PC-3 (cell line): Measurements from ENCODE around the gene LRRC37A3. TPM values are rescaled to one million over a fixed set of nuclear protein-coding genes. Genes with fewer than 3 reads are reported as not detected.
"Not testable (repeated sequence)": the region's sequence is repeated elsewhere in the genome, so short reads cannot be mapped to it uniquely, and the experiment has no call there.

Experiments
- ATAC-seq: fragments of 200-7000 bp; cut with Tn5 transposase; 2 replicates; pipeline ENCODE4 v1.9.1; 2020; ENCODE audit warnings: mild to moderate bottlenecking, moderate library complexity
- BruUV-seq: library from RNA; stranded (reverse); fragments of 400-500 nt; replicated peaks from 2 replicates; lab custom pipeline; 2021; lab: Mats Ljungman, UMichigan
- CTCF ChIA-PET: fragments of 300-600 bp; sonication (Branson Sonifier 250); formaldehyde crosslinking; loops from one replicate; lab custom pipeline; 2022; ENCODE audit warnings: antibody characterized with exemption; lab: Charles Lee
- POLR2A ChIA-PET: fragments of 300-600 bp; sonication (Branson Sonifier 250); formaldehyde crosslinking; loops from one replicate; lab custom pipeline; 2022; ENCODE audit warnings: antibody characterized with exemption; ENCODE audit not compliant: unreplicated experiment; lab: Charles Lee
- DNase-seq: peaks from one replicate; pipeline ENCODE4 v3.0.0-alpha.2; 2015
- H2AFZ ChIP-seq: fragments of 300-600 bp; sonication (generic); 2 replicates; pipeline ENCODE4 v1.6.0; 2016; ENCODE audit warnings: antibody characterized with exemption, low read length
- H3F3A ChIP-seq: fragments of 300-600 bp; sonication (generic); one replicate; pipeline ENCODE4 v1.6.0; 2017; ENCODE audit warnings: antibody characterized with exemption, low read length, control low read depth, mild to moderate bottlenecking; ENCODE audit not compliant: unreplicated experiment
- H3K27ac ChIP-seq: fragments of 300-600 bp; sonication (generic); 2 replicates; pipeline ENCODE4 v1.5.1; 2016; ENCODE audit warnings: mild to moderate bottlenecking, low read length
- H3K27me3 ChIP-seq: fragments of 300-600 bp; sonication (generic); 2 replicates; pipeline ENCODE4 v1.6.1; 2016; ENCODE audit warnings: low read length, mixed read lengths
- H3K36me3 ChIP-seq: fragments of 300-600 bp; sonication (generic); 2 replicates; pipeline ENCODE4 v1.6.1; 2016; ENCODE audit warnings: low read depth, mixed run types, low read length, mixed read lengths
- H3K4me1 ChIP-seq: fragments of 300-600 bp; sonication (generic); 2 replicates; pipeline ENCODE4 v1.5.1; 2016; ENCODE audit warnings: low read length; ENCODE audit not compliant: insufficient read depth
- H3K4me2 ChIP-seq: fragments of 300-600 bp; sonication (generic); 2 replicates; pipeline ENCODE4 v1.6.0; 2016; ENCODE audit warnings: low read length
- H3K4me3 ChIP-seq: fragments of 300-600 bp; sonication (generic); 2 replicates; pipeline ENCODE4 v1.5.1; 2016; ENCODE audit warnings: mild to moderate bottlenecking, low read length, mixed read lengths
- H3K79me2 ChIP-seq: fragments of 300-600 bp; sonication (generic); 2 replicates; pipeline ENCODE4 v1.6.1; 2017; ENCODE audit warnings: low read length, mixed read lengths
- H3K9ac ChIP-seq: fragments of 300-600 bp; sonication (generic); 2 replicates; pipeline ENCODE4 v1.6.0; 2016; ENCODE audit warnings: mild to moderate bottlenecking, low read length
- H3K9me2 ChIP-seq: fragments of 300-600 bp; sonication (generic); replicated peaks from 2 replicates; pipeline ENCODE4 v1.6.1; 2016; ENCODE audit warnings: mixed run types, low read length, mixed read lengths
- H3K9me3 ChIP-seq: fragments of 300-600 bp; sonication (generic); 2 replicates; pipeline ENCODE4 v1.6.1; 2016; ENCODE audit warnings: low read length, mixed read lengths
- H4K20me1 ChIP-seq: fragments of 300-600 bp; sonication (generic); 2 replicates; pipeline ENCODE4 v1.6.1; 2016; ENCODE audit warnings: low read length, mixed read lengths
- intact Hi-C: fragments of 100-400 bp; cut with micrococcal nuclease; formaldehyde crosslinking; loops from 2 replicates; pipeline ENCODE4 v1.9.0; 2023
- total RNA-seq: library from RNA; depleted of rRNA; stranded (reverse); fragments of >200 nt; gene quantifications from 2 replicates; pipeline ENCODE4 v1.2.3, GENCODE V29; 2014

LRRC37A3 gene
- total RNA-seq, 1 experiment from 2014 or later: 7.1 TPM

- POLR2A ChIA-PET: interaction anchor here (0.6 kb wide), 2 partner anchors 401 to 951 kb away, joined by 16 to 25 read pairs; no protein-coding TSS in a partner anchor
- Histone ChIP-seq H3K4me3 (peak overlapping the region; percentile 86), H2AFZ (peak overlapping the region; percentile 90), H3K4me2 (peak overlapping the region; percentile 89), H3K9ac (peak overlapping the region; percentile 69)
- H3K9me2 ChIP-seq, H3K9me3 ChIP-seq, H4K20me1 ChIP-seq, intact Hi-C loops, H3K36me3 ChIP-seq, H3K27me3 ChIP-seq, H3K27ac ChIP-seq, H3K79me2 ChIP-seq, H3F3A ChIP-seq, CTCF ChIA-PET, H3K4me1 ChIP-seq: not testable (repeated sequence)
- BruUV-seq: TSS peak; percentile 86
- DNase-seq: peak; percentile 85
- ATAC-seq: peak; percentile 93
These were observed 82.1 kb downstream of the LRRC37A3 start for GRCh38 chr17:64837018-64837761.

- DNase-seq, POLR2A ChIA-PET, H3K79me2 ChIP-seq, H3K27ac ChIP-seq, H3K27me3 ChIP-seq, H3K9me2 ChIP-seq, intact Hi-C loops, H3K4me1 ChIP-seq, BruUV-seq, H3K9me3 ChIP-seq, CTCF ChIA-PET, H4K20me1 ChIP-seq, H3F3A ChIP-seq, H3K36me3 ChIP-seq: not testable (repeated sequence)
- Histone ChIP-seq H2AFZ (peak overlapping the region; percentile 86), H3K4me2 (peak overlapping the region; percentile 89), H3K4me3 (peak overlapping the region; percentile 86), H3K9ac (peak overlapping the region; percentile 69)
- ATAC-seq: peak; percentile 56
These were observed 82.7 kb downstream of the LRRC37A3 start for GRCh38 chr17:64836623-64837017.

- H3F3A ChIP-seq, POLR2A ChIA-PET, ATAC-seq, H4K20me1 ChIP-seq, H3K36me3 ChIP-seq, intact Hi-C loops, H3K79me2 ChIP-seq, H3K9ac ChIP-seq, H3K4me3 ChIP-seq, BruUV-seq, H3K4me2 ChIP-seq, H3K9me2 ChIP-seq, H2AFZ ChIP-seq, H3K9me3 ChIP-seq, H3K4me1 ChIP-seq, H3K27ac ChIP-seq, CTCF ChIA-PET, H3K27me3 ChIP-seq: not testable (repeated sequence)
- DNase-seq: peak; percentile 65
These were observed 85.2 kb downstream of the LRRC37A3 start for GRCh38 chr17:64834060-64834459.

- H3K27me3 ChIP-seq, BruUV-seq, H3K36me3 ChIP-seq, H3K4me1 ChIP-seq, intact Hi-C loops, H2AFZ ChIP-seq, H3K9me2 ChIP-seq, CTCF ChIA-PET, H3K79me2 ChIP-seq, H3K4me2 ChIP-seq, H3K9me3 ChIP-seq, DNase-seq, H3F3A ChIP-seq, H3K4me3 ChIP-seq, H3K9ac ChIP-seq, H4K20me1 ChIP-seq, H3K27ac ChIP-seq, POLR2A ChIA-PET: not testable (repeated sequence)
- peak; percentile 41 for ATAC-seq
These were observed 88.6 kb downstream of the LRRC37A3 start for GRCh38 chr17:64830631-64831040.

- H3K36me3 ChIP-seq, BruUV-seq, H3K9me2 ChIP-seq, H3K9ac ChIP-seq, H4K20me1 ChIP-seq, H3F3A ChIP-seq, POLR2A ChIA-PET, H3K27me3 ChIP-seq, H3K9me3 ChIP-seq, H3K4me1 ChIP-seq, H3K4me2 ChIP-seq, H3K79me2 ChIP-seq, H2AFZ ChIP-seq, H3K4me3 ChIP-seq, CTCF ChIA-PET, DNase-seq, H3K27ac ChIP-seq: not testable (repeated sequence)
- ATAC-seq: peak; percentile 39
- intact Hi-C loops: loop anchor here (5.0 kb wide), 1 partner anchor 53 kb away; no protein-coding TSS in a partner anchor
These were observed 89.3 kb downstream of the LRRC37A3 start for GRCh38 chr17:64829824-64830630.

- DNase-seq, ATAC-seq, H3K4me2 ChIP-seq, H3K36me3 ChIP-seq, H3F3A ChIP-seq, H3K4me3 ChIP-seq, CTCF ChIA-PET, H3K27me3 ChIP-seq, H3K27ac ChIP-seq, H4K20me1 ChIP-seq, POLR2A ChIA-PET, H2AFZ ChIP-seq, H3K9me3 ChIP-seq, BruUV-seq, H3K9me2 ChIP-seq, H3K9ac ChIP-seq, H3K79me2 ChIP-seq, H3K4me1 ChIP-seq: not testable (repeated sequence)
- intact Hi-C loops: loop anchor here (5.0 kb wide), 1 partner anchor 52 kb away; no protein-coding TSS in a partner anchor
These were observed 90.2 kb downstream of the LRRC37A3 start for GRCh38 chr17:64829068-64829467.
